HG02885 (cell line): ENCODE results near the gene TTC9B.

Source experiments
- ATAC-seq: cut with Tn5 transposase; IDR thresholded peaks from one replicate; pipeline ENCODE4 v1.9.1; 2021; ENCODE audit warnings: mild to moderate bottlenecking; ENCODE audit not compliant: unreplicated experiment, poor library complexity

Gene TTC9B

DNA sequence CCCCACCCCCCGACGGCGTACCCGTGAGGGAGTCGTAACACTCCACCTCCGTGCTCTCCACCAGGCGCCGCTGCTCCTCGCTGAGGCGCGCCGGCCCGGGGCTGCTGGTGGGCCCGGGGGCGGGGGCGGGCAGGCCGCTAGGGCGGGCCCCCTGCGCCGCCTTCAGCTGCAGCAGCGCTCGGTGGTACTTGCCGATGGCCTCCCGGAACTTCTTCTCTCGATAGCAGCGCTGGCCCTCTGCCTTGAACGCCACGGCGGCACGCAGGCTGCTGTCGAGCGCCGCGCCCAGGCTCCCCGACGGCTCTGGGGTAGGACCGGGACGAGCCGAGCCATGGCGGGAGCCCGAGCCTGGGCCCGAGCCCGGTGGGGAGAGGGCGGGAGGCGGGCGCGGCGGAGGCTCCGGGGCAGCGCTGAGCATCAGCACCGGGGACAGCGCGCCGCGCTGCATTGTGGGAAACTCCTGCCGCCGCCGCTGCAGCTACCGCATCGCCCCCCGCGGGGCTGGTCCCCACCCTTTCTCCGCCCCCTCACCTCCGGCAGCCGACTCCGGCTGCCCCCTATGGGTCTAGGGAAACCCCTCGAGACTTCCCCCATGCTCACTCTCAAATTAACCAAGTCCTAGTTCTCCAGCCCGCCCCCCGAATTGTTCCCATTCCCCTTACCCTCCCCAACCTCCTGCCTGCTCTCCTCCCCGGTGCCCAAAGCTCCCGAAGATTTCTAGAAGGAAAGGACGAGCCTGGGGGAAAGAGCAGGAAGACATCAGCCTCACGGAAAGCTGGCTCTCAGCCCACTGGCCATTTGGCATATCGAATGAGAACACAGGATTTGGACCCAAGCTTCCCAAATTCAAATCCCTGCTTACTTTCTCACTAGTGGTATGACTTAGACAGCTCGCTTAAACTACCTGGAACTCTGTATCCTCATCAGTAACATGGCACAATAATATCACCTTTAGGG is at the start of gene TTC9B:
TSS of gene TTC9B (minus strand) at position 451 of the 957 bp plus-strand sequence. CDS start at position 448, 3 bp downstream.
- no peak for ATAC-seq

DNA sequence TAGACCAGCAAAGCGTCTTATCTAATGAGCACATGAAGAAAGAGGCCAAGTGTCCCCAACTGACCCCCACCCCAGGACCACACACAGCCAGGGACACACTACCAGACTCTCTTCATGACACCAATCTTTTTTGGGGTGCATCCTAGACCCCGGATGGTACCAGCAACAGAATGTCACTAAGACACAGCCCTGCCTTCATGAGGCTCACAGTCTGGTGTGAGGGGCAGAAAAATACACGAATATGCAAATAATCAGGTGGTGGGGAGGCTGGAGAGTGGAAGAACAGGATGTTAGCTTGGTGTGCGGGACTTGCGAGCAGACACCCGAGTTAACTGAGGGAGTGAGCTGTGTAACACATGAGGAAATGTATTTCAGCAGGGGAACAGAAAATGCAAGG is 49.4 kb upstream of the TTC9B start:
- no peak for ATAC-seq

DNA sequence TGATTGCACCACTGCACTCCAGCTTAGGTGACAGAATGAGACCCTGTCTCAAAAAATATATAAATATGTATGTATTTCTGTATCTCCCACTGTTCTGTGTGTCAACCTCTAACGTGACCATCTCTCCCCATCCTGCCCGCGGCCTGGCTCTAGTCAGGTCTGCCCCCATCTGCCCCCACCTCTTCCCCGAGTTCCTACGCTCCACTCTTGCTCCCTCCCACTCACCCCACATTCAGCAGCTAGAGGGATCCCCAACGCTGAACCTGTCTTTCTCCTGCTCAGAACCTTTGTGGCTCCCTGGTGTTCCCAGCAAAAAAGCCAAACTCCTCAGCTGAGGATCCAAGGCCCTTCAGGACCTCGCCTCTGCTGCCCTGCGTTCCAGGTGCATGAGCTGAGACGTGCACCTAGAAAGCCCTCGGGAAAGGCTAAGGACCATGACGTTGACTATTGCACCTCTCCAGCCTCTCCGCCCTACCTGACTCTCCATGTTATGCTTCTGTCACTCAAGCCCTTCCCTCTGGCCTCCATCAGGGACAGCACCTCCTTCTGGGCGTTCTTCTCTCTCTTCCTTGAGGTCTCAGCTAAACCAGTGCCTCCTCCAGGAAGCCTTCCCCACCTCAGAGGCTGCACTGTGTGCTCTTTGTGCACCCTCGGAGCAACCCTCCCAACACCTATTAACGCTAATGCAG is 48.9 kb upstream of the TTC9B start:
- no peak for ATAC-seq

DNA sequence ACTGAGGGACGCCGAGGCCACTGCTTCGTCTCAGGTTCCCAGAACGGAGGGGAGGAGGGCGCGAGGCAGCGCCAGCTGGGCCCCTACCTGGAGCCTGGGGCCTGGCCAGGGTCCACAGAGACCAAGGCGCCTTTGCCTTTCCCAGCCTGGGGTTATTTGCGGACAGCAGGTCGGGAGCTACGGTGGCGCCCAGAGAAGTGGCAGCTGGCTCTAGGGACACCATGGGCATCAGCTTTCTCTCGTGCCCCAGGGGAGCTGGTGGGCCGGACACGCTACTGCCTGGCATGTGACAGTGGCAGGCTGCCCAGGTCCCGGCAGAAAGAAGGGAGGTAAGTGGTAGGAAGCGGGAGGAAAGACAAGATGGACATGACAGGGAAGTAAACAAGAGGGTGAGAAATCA is 47.9 kb upstream of the TTC9B start:
- ATAC-seq: no peak

GRCh38 chr19:40265763-40266099 is 47.5 kb upstream of the TTC9B start:
- no peak for ATAC-seq

- no peak for ATAC-seq
Measured at GRCh38 chr19:40265055-40265762, 47.0 kb upstream of the TTC9B start.

GRCh38 chr19:40264314-40265054 is 46.3 kb upstream of the TTC9B start:
- no peak for ATAC-seq

DNA sequence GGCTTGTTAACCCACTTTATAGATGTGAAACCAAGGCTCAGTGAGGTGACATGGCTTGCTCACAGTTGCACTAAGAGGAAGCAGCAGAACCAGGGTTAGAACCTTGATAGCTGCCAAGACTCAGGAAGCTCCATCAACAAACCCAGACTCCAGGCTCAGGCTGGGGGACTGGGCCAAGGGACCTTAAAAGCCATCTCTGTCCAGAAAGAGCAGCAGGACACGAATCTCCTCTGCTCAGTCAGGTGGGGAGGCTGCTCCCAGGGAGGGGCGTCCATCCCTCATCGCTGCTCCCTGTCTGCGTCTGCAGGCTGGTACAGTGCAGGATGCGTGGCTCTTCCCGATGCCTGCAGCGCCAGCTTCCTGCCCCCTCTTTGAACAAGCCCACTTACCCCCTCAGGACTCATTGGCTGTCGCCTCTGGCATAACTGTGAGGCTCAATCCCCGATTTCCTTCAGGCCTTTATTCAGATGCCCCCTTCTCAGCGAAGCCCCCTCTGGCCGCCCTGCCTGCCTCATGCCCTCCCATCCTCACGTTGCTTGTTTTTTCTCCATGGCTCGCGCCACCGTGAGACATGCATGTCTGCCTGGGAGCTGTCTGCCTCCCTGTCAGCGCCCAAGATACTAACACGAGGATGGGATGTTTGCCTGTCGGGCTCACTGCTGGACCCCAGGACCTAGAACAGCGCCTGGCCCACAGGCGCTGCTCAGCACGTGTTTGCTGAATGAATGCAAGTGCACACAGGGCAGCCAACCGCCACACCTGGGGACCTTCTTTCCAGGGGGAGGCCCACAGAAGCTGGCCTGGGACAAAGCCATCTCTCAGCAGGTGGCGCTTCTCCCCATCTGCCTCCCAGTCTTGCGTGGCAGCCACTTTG is 45.5 kb upstream of the TTC9B start:
- no peak for ATAC-seq

DNA sequence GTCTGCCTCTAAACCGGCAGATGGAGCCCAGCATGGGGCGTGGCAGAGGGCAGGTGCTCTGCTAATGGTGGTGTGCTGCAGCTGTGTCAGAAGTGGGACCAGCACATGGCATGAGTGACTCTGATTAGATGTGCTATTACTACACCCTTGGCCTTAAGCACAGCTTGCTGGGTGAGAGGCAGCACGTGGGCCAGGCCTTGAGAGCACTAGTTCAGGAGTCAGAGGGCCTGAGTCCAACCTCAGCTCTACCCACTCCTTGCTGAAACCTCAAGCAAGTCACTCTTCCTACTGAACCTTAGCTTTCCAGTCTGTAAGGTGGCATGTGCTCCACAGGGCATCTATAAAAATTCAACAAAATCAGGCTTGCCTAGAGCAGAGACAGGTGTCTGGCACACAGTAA is 44.2 kb upstream of the TTC9B start:
- no peak for ATAC-seq

DNA sequence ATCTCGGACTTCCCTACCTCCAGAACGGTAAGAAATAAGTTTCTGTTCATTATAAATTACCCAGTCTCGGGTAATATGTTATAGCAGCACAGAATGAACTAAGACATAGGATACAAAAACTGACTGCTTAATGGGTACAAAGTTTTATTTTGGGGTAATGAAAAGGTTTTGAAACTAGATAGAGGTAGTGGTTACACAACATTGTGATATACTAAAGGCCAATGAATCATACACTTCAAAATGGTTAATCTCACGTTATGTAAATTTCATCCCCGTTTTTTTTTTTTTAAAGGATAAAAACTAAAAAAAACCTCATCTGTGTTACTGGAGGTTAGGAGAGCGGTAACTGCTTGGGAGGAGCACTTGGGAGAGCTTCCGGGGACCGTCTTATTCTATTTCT is 43.4 kb upstream of the TTC9B start:
- ATAC-seq: no peak

- no peak for ATAC-seq
Measured at GRCh38 chr19:40257096-40257517, 38.9 kb upstream of the TTC9B start.

GRCh38 chr19:40256512-40256911 is 38.3 kb upstream of the TTC9B start:
- no peak for ATAC-seq

DNA sequence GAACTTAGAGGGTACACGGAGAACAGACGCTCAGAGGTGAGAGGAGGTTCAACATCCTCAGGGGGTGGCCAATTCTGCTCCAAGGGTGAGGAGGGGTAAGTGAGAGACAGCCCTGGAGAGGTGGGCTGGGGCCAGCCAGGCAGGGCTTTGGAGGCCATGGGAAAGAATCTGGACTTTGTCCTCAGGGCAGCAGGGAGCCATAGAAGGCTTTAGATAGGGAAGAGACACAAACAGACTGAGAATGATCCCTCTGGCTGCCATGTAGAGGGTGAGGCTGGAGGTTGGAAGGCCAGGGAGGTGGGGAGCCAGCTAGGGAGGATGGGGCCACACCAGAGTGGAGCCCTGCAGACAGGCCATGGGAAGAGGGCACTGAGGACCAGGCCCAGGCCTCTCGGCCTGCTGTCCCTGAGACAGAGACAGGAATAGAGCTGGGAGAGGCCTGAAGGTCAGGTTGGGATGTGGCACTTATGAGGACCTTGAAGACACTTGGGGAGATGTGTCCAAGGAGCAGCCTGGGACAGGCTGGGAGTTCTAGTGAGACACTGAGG is 37.5 kb upstream of the TTC9B start:
- no peak for ATAC-seq

DNA sequence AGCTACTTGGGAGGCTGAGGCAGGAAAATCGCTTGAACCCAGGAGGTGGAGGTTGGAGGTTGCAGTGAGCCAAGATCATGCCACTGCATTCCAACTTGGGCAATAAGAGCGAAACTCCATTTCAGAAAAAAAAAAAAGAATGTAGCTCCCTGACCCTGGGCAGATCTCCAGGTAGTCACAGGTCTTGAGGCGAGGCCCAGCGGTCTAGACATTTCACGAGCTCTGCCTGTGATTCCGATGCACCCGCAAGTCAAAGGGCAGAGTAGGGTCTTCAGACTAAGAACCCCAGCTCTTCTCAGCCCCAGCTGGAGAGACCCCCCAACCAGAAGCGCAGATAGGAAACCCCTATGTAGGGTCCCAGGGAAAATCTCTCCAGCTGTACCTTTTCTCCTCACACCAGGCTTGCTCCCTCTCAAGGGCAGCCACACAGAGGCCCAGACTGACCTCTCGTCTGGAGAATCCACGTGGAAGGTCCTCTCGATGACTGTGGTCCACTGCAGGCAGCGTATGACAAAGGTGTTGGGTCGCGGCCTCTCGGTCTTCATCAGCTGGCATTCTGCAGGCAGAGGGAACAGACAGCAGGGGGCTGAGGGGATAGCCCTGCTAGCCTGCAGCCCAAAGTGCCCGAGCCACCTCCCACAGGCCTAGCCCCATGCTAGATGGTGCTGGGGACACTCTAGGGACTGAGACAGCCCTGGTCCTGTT is 36.7 kb upstream of the TTC9B start:
- ATAC-seq: no peak

- ATAC-seq: no peak
Measured at GRCh38 chr19:40253611-40254092, 35.5 kb upstream of the TTC9B start.

- ATAC-seq: no peak
Measured at GRCh38 chr19:40252395-40252794, 34.2 kb upstream of the TTC9B start.

DNA sequence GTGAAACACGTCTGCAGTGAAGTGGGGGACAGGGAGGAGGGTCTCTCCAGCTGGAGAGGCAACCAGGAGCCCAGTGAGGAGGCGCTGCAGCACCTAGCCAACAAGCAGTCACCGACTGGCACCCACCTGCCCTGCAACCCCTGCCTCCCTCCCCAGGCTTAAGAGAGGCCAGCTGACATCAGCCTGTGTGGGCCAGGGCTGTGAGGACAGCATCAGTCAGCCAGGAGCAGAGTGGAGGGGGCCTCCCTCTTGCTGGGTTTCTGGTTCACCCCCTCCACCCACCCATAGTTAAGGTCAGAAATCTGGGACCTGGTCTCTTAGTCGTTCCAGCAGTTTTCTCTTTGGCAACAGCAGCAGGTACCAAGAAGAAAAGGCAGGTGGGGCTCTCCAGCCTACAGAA is 33.8 kb upstream of the TTC9B start:
- ATAC-seq: no peak

DNA sequence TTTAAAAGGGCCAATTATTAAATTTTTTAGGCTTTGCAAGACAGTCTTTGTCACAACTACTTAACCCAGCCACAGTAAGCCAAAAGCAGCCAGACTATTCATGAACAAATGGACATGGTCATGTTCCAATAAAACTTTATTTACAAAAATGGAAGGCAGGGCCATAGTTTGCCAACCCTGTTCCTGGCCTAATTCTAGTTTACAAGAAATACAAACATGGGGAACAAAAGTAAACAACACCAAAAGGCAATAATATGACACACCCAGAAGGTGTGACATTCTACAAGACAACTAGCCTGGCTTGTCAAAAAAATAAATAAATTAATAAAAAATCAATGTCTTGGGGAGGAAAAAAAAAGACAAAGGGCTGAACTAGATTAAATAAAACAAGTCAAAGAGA is 33.1 kb upstream of the TTC9B start:
- ATAC-seq: no peak
